ENCODE data around the gene AP5Z1. TPM values are rescaled to one million over a fixed set of nuclear protein-coding genes. Genes with fewer than 3 reads are reported as not detected.

AP5Z1 gene
- total RNA-seq, 1 experiment from 2014 or later = 38.3 TPM

- H3K9me3 ChIP-seq (ENCODE audit: control insufficient read depth, low read depth, low read length) = no peaks in the 10 kb centered on the region
- H4K8ac ChIP-seq (replicated peaks; ENCODE audit: insufficient read length, low read depth, low read length) = no peak overlapping the region
- no peaks in the 10 kb centered on the region for H3K27me3 ChIP-seq (ENCODE audit: insufficient read depth, low read length)
- no peak overlapping the region for H3K9ac ChIP-seq (ENCODE audit: extremely low read depth, insufficient read length, low read length)
- DNase-seq = no peak
- H2BK5ac ChIP-seq (ENCODE audit: insufficient read length, low read length) = no peak overlapping the region
- no peaks in the 10 kb centered on the region for H3K27me3 Mint-ChIP-seq (ENCODE audit: low read depth)
- H3K18ac ChIP-seq (ENCODE audit: insufficient read length, low read depth, low read length) = no peak overlapping the region
- no peaks in the 10 kb centered on the region for H3K9me3 Mint-ChIP-seq
- H3T11ph ChIP-seq (ENCODE audit: low read length) = no peak overlapping the region
- H2BK20ac ChIP-seq (ENCODE audit: low read depth, low read length, poor library complexity, severe bottlenecking) = no peak overlapping the region
- H3K23me2 ChIP-seq (ENCODE audit: insufficient read length, low read depth, low read length, poor library complexity, severe bottlenecking) = no peaks in the 10 kb centered on the region
- H2BK12ac ChIP-seq (ENCODE audit: insufficient read length, low read depth, low read length) = no peak overlapping the region
- TF ChIP-seq, protein P1, sequence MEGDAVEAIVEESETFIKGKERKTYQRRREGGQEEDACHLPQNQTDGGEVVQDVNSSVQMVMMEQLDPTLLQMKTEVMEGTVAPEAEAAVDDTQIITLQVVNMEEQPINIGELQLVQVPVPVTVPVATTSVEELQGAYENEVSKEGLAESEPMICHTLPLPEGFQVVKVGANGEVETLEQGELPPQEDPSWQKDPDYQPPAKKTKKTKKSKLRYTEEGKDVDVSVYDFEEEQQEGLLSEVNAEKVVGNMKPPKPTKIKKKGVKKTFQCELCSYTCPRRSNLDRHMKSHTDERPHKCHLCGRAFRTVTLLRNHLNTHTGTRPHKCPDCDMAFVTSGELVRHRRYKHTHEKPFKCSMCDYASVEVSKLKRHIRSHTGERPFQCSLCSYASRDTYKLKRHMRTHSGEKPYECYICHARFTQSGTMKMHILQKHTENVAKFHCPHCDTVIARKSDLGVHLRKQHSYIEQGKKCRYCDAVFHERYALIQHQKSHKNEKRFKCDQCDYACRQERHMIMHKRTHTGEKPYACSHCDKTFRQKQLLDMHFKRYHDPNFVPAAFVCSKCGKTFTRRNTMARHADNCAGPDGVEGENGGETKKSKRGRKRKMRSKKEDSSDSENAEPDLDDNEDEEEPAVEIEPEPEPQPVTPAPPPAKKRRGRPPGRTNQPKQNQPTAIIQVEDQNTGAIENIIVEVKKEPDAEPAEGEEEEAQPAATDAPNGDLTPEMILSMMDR (conservative IDR thresholded peaks at IDR 0.05) = no peak
- no peak overlapping the region for H3K56ac ChIP-seq (ENCODE audit: insufficient read length, low read depth, low read length)
- no peak overlapping the region for H4K5ac ChIP-seq (ENCODE audit: insufficient read length, low read depth, low read length)
- H4K91ac ChIP-seq (ENCODE audit: insufficient read length, low read depth, low read length) = no peak overlapping the region
- no peaks in the 10 kb centered on the region for H4K20me1 ChIP-seq (ENCODE audit: control insufficient read depth, insufficient read depth, insufficient read length)
- no peak overlapping the region for H2AFZ ChIP-seq (ENCODE audit: low read length)
- no peaks in the 10 kb centered on the region for H3K79me2 ChIP-seq (ENCODE audit: insufficient read depth, low read length)
- H3K36me3 Mint-ChIP-seq (ENCODE audit: insufficient read depth in 1 of 3, low read depth in 3 of 3) = peaks cover 0 to 3% (median 2%) of the 10 kb centered on the region in 3 experiments; a peak in 3 of 7 replicates
- no peak overlapping the region for H2AK5ac ChIP-seq (ENCODE audit: insufficient read length, low read length)
- H3K79me1 ChIP-seq (ENCODE audit: insufficient read depth, low read depth, low read length, poor library complexity, severe bottlenecking) = no peaks in the 10 kb centered on the region
- no peaks in the 10 kb centered on the region for H3K4me1 ChIP-seq (ENCODE audit: insufficient read depth, low read length)
- H3K23ac ChIP-seq (ENCODE audit: insufficient read length, low read depth, low read length) = no peak overlapping the region
- H3K27ac Mint-ChIP-seq = no peak overlapping the region
- no peak overlapping the region for H3K4me2 ChIP-seq (ENCODE audit: insufficient read depth, insufficient read length, low read length)
- no peak overlapping the region for H2BK120ac ChIP-seq (ENCODE audit: low read depth, low read length, poor library complexity, severe bottlenecking)
- H2BK15ac ChIP-seq (ENCODE audit: low read depth, low read length) = no peak overlapping the region
- H3K27ac ChIP-seq (ENCODE audit: insufficient read length, low read depth, low read length) = no peak overlapping the region
- H3K14ac ChIP-seq (ENCODE audit: insufficient read depth, low read length) = no peak overlapping the region; the same call in 1 of the 2 replicates
- peaks cover 2 to 3% of the 10 kb centered on the region in 2 experiments; a peak in 2 of 4 replicates for H3K4me1 Mint-ChIP-seq
- H3K4me3 Mint-ChIP-seq = no peak overlapping the region
- no peak overlapping the region for H3K4ac ChIP-seq (ENCODE audit: low read depth, low read length)
- WGBS (ENCODE audit: extremely low coverage, insufficient read length, low lambda C conversion rate) = no CpG with 5 or more reads among the region's 15 CpGs
These were observed 49.7 kb downstream of the AP5Z1 start for GRCh38 chr7:4825081-4825480.

Data from H9 (cell line).